ENCODE data around the gene DEK. TPM values are rescaled to one million over a fixed set of nuclear protein-coding genes. Genes with fewer than 3 reads are reported as not detected.
"Not testable (repeated sequence)": the region's sequence is repeated elsewhere in the genome, so short reads cannot be mapped to it uniquely, and the experiment has no call there.

The DEK gene
- total RNA-seq, 1 experiment from 2014 or later = 204 TPM

DNA sequence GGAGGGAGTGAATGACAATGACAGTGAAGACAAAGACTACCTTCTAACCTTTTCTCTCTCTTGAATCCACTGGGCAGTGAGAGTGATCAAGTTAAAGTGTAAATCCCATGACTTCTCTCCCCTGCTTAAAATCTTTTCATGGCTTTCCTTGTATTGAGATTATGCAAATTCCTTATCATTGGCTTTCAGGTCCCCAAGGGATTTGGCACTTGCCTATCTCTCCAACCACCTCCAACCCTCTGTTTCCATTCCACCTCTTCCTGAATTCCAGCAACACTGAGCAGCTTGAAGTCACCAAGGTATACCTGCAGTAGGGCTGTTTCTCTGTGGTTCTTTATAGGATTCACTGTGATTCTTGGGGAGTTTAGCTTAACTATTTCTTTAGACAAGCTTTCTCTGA, 48.0 kb upstream of the DEK start:
- no peak for DNase-seq (ENCODE audit: low spot score)
- CTCF ChIA-PET = no interaction called here
- no peaks in the 10 kb centered on the region for H3K27me3 Mint-ChIP-seq (ENCODE audit: low read depth)

GRCh38 chr6:18310010-18310409, 45.7 kb upstream of the DEK start:
- ATAC-seq; POLR2A ChIA-PET; DNase-seq (ENCODE audit: low spot score); H3K27ac Mint-ChIP-seq; H3K4me3 Mint-ChIP-seq; CTCF ChIA-PET; H3K27me3 Mint-ChIP-seq (ENCODE audit: low read depth): not testable (repeated sequence)
- peaks cover 22% of the 10 kb centered on the region for H3K9me3 Mint-ChIP-seq
- H3K36me3 Mint-ChIP-seq = peaks cover 11% of the 10 kb centered on the region
- H3K4me1 Mint-ChIP-seq = peaks cover 11% of the 10 kb centered on the region

More for the DNA sequence above, 48.0 kb upstream of the DEK start:
- Mint-ChIP-seq H3K4me1 (peaks cover 4% of the 10 kb centered on the region; the same call in 1 of the 2 replicates), H3K36me3 (peaks cover 11% of the 10 kb centered on the region), H3K9me3 (peaks cover 22% of the 10 kb centered on the region), H3K27ac (no peak overlapping the region), H3K4me3 (no peak overlapping the region)
- TF ChIP-seq ZNF317 (CRISPR knock-in tag; IDR thresholded peaks at IDR 0.05; ENCODE audit: borderline replicate concordance, low read depth) (no peak), TEAD4 (CRISPR knock-in tag; IDR thresholded peaks at IDR 0.05) (no peak), MYBL2 (CRISPR knock-in tag; IDR thresholded peaks at IDR 0.05) (no peak), ZNF263 (CRISPR knock-in tag; IDR thresholded peaks at IDR 0.05; ENCODE audit: low read depth) (no peak), NR3C1 (CRISPR knock-in tag; conservative IDR thresholded peaks at IDR 0.05; ENCODE audit: low read depth) (no peak), FOXP4 (CRISPR knock-in tag; IDR thresholded peaks at IDR 0.05) (no peak), ZNF423 (CRISPR knock-in tag; IDR thresholded peaks at IDR 0.05) (no peak), NR2C2 (CRISPR knock-in tag; IDR thresholded peaks at IDR 0.05) (no peak), ETV6 (CRISPR knock-in tag; IDR thresholded peaks at IDR 0.05) (no peak), ARID4B (CRISPR knock-in tag; IDR thresholded peaks at IDR 0.05; ENCODE audit: borderline replicate concordance) (no peak)
- TF ChIP-seq, protein P1, sequence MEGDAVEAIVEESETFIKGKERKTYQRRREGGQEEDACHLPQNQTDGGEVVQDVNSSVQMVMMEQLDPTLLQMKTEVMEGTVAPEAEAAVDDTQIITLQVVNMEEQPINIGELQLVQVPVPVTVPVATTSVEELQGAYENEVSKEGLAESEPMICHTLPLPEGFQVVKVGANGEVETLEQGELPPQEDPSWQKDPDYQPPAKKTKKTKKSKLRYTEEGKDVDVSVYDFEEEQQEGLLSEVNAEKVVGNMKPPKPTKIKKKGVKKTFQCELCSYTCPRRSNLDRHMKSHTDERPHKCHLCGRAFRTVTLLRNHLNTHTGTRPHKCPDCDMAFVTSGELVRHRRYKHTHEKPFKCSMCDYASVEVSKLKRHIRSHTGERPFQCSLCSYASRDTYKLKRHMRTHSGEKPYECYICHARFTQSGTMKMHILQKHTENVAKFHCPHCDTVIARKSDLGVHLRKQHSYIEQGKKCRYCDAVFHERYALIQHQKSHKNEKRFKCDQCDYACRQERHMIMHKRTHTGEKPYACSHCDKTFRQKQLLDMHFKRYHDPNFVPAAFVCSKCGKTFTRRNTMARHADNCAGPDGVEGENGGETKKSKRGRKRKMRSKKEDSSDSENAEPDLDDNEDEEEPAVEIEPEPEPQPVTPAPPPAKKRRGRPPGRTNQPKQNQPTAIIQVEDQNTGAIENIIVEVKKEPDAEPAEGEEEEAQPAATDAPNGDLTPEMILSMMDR (IDR thresholded peaks at IDR 0.05) = no peak
- TF ChIP-seq, protein P2, sequence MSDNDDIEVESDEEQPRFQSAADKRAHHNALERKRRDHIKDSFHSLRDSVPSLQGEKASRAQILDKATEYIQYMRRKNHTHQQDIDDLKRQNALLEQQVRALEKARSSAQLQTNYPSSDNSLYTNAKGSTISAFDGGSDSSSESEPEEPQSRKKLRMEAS (CRISPR knock-in tag; IDR thresholded peaks at IDR 0.05) = no peak
- TF ChIP-seq, protein P3, sequence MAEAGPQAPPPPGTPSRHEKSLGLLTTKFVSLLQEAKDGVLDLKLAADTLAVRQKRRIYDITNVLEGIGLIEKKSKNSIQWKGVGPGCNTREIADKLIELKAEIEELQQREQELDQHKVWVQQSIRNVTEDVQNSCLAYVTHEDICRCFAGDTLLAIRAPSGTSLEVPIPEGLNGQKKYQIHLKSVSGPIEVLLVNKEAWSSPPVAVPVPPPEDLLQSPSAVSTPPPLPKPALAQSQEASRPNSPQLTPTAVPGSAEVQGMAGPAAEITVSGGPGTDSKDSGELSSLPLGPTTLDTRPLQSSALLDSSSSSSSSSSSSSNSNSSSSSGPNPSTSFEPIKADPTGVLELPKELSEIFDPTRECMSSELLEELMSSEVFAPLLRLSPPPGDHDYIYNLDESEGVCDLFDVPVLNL (CRISPR knock-in tag; IDR thresholded peaks at IDR 0.05; ENCODE audit: borderline replicate concordance, low read depth) = no peak
- TF ChIP-seq, protein P4, sequence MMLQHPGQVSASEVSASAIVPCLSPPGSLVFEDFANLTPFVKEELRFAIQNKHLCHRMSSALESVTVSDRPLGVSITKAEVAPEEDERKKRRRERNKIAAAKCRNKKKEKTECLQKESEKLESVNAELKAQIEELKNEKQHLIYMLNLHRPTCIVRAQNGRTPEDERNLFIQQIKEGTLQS (CRISPR knock-in tag; conservative IDR thresholded peaks at IDR 0.05) = no peak
- POLR2A ChIA-PET = no interaction called here
- no peak for ATAC-seq
